ENCODE results near the gene COBLL1. TPM values are rescaled to one million over a fixed set of nuclear protein-coding genes. Genes with fewer than 3 reads are reported as not detected.

Gene COBLL1
- total and polyA plus RNA-seq, 9 donors = 11.5 to 56.8 (median 38.4) TPM

DNA sequence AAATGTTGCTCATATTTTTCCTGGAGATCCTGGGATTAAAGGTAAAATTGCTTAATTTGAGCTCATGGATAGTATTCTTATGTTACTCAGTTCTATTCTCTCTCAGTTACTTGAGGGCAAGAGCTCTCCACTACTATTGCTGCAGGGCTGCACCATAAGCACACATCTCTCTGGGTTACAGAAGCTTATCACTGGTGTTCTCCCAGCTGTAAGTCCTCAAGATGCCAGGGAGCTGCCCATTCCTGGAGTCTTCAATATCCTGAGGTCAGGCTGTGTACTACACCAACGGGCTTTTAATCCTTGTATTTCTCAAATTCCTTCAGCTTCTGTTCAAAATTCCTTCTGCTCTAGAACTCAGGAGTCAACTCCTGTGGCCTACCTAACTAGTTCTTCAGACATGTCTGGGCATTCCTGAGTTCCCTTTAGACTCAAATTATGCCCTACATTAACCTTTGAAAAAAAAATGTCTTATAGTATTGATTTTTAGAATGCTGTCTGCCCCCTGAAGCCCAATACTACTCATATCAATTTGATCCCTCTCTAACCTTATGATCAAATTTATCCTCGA lies 17.7 kb upstream of the COBLL1 start:
- H3K9me3 ChIP-seq = no peaks in the 10 kb centered on the region
- no peaks in the 10 kb centered on the region for H3K27me3 ChIP-seq
- no peaks in the 10 kb centered on the region for H3K4me1 ChIP-seq (ENCODE audit: insufficient read depth)
- intact Hi-C loops (cut with DNase I) = no loop called here
- no peaks in the 10 kb centered on the region for H3K36me3 ChIP-seq
- whole genome bisulfite sequencing, 3 donors = 55 to 71% (median 62%) methylated on average over 2 of the region's 2 CpGs
- DNase-seq = no peak
- H3K27ac ChIP-seq = no peak overlapping the region
- H3K4me3 ChIP-seq = no peak overlapping the region
- TF ChIP-seq, protein P1, sequence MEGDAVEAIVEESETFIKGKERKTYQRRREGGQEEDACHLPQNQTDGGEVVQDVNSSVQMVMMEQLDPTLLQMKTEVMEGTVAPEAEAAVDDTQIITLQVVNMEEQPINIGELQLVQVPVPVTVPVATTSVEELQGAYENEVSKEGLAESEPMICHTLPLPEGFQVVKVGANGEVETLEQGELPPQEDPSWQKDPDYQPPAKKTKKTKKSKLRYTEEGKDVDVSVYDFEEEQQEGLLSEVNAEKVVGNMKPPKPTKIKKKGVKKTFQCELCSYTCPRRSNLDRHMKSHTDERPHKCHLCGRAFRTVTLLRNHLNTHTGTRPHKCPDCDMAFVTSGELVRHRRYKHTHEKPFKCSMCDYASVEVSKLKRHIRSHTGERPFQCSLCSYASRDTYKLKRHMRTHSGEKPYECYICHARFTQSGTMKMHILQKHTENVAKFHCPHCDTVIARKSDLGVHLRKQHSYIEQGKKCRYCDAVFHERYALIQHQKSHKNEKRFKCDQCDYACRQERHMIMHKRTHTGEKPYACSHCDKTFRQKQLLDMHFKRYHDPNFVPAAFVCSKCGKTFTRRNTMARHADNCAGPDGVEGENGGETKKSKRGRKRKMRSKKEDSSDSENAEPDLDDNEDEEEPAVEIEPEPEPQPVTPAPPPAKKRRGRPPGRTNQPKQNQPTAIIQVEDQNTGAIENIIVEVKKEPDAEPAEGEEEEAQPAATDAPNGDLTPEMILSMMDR (IDR thresholded peaks at IDR 0.05) = no peak
- TF ChIP-seq EP300 (IDR thresholded peaks at IDR 0.05) (no peak), POLR2A (IDR thresholded peaks at IDR 0.05) (no peak)

DNA sequence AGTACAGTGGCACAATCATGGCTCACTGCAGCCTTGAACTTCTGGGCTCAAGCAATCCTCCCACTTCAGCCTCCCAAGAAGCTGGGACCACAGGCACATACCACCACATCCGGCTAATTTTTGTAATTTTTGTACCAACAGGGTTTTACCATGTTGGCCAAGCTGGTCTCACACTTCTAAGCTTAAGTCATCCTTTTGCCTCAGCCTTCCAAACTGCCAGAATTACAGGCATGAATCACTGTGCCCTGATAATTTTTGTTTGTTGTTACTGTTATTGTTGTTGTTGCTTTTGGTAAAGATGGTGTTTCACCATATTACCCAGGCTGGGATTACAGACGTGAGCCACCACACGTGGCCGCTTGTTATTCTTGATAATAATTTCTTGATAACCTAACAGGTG lies 10.5 kb upstream of the COBLL1 start:
- H3K27me3 ChIP-seq = no peaks in the 10 kb centered on the region
- no peaks in the 10 kb centered on the region for H3K4me1 ChIP-seq (ENCODE audit: insufficient read depth)
- 78 to 91% (median 90%) methylated on average over 4 of the region's 4 CpGs for WGBS, 3 donors
- intact Hi-C loops (cut with DNase I) = no loop called here
- no peak overlapping the region for H3K4me3 ChIP-seq
- no peak overlapping the region for H3K27ac ChIP-seq
- no peak for DNase-seq
- no peaks in the 10 kb centered on the region for H3K9me3 ChIP-seq
- H3K36me3 ChIP-seq = no peaks in the 10 kb centered on the region
- TF ChIP-seq POLR2A (IDR thresholded peaks at IDR 0.05) = no peak
- TF ChIP-seq, protein P1 (IDR thresholded peaks at IDR 0.05) = no peak
- no peak for TF ChIP-seq EP300 (IDR thresholded peaks at IDR 0.05)

DNA sequence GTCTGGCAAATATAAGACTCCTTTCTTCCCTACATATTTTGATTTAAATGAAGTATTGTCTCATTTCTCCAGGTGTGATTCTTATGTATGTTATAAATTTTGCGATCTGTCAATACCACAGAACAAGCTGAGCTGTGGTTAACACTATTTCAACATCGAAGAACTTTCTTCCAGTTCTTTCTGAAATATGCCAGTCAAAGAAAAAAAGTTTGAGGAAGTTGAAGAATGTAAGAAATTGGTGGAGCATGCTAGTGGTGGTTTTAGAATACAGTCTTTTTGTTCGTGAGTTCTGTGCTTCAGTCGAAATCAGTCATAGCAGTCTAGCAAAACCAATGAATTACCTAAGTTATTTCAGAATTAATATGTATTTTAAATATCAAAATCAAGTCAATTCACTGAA lies 8.6 kb upstream of the COBLL1 start:
- H3K4me1 ChIP-seq (ENCODE audit: insufficient read depth) = no peaks in the 10 kb centered on the region
- intact Hi-C loops (cut with DNase I) = no loop called here
- no peaks in the 10 kb centered on the region for H3K27me3 ChIP-seq
- 85 to 86% (median 86%) methylated on average over 4 of the region's 4 CpGs for WGBS, 3 donors
- no peak for DNase-seq
- H3K36me3 ChIP-seq = no peaks in the 10 kb centered on the region
- H3K4me3 ChIP-seq = no peak overlapping the region
- TF ChIP-seq POLR2A (IDR thresholded peaks at IDR 0.05) (no peak), EP300 (IDR thresholded peaks at IDR 0.05) (no peak)
- TF ChIP-seq, protein P1 (IDR thresholded peaks at IDR 0.05) = no peak
- no peaks in the 10 kb centered on the region for H3K9me3 ChIP-seq
- no peak overlapping the region for H3K27ac ChIP-seq

DNA sequence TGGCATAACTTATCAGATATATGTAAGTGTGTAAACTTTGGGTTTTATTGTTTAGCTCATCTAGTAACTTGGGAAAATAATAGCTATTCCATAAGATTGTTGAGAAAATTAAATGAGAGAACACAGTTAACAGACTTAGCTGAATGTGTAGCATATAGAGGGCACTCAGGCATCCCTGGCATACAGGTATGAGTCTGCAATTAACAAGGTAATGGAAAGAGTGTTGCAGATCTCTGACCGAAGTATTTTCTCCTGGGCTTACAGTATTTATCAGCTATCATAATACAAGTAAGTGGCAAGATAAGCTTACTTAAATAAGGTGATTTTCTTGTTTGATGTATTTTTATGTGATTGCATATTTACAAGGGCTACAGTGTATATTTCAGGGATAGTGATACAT lies 7.9 kb upstream of the COBLL1 start:
- 38 to 71% (median 58%) methylated on average over 1 of the region's 1 CpG for WGBS, 3 donors
- Histone ChIP-seq H3K27ac (no peak overlapping the region), H3K4me1 (ENCODE audit: insufficient read depth) (no peaks in the 10 kb centered on the region), H3K27me3 (no peaks in the 10 kb centered on the region), H3K9me3 (no peaks in the 10 kb centered on the region), H3K4me3 (no peak overlapping the region), H3K36me3 (no peaks in the 10 kb centered on the region)
- intact Hi-C loops (cut with DNase I) = loop anchor here in 1 of 4 donors (10.0 kb wide), 1 partner anchor 65 kb away; no protein-coding TSS in a partner anchor
- no peak for DNase-seq
- TF ChIP-seq EP300 (IDR thresholded peaks at IDR 0.05) (no peak), POLR2A (IDR thresholded peaks at IDR 0.05) (no peak)
- TF ChIP-seq, protein P1 (IDR thresholded peaks at IDR 0.05) = no peak
